ENCODE measurements around the gene DYNC1LI1.
"Not testable (repeated sequence)": the region's sequence is repeated elsewhere in the genome, so short reads cannot be mapped to it uniquely, and the experiment has no call there.

The DYNC1LI1 gene

DNA sequence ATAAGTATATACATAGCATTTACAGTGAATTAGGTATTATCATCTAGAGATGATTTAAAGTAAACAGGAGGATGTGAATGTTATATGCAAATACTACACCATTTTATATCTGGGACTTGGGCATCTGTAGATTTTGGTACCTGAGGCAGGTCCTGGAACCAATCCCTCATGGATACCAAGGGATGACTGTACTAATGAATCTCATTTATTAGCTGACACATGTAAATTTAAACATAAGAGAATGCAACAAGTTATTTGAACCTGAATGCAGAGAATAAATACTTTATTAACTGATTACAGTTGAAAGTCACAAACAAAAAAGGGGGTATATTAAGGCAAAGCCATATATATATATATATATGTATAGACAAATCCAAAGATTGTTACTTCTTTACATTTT lies 44.9 kb downstream of the DYNC1LI1 start:
- DNase-seq = no peak

DNA sequence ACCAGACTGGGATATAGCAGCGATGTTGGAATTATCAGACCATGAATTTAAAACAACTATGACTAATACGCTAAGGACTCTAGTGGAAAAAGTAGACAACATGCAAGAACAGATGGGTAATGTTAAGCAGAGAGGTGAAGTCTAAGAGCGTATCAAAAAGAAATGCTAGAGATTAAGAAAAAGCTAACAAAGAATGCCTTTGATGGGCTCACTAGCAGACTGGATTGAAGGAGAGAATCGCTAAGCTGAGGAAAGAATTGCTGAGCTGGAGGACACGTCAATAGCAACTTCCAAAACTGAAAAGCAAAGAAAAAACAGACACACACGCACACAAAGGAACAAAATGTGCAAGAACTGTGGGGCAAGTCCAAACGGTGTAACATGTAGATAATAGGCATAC lies 48.0 kb downstream of the DYNC1LI1 start:
- DNase-seq = no peak

DNA sequence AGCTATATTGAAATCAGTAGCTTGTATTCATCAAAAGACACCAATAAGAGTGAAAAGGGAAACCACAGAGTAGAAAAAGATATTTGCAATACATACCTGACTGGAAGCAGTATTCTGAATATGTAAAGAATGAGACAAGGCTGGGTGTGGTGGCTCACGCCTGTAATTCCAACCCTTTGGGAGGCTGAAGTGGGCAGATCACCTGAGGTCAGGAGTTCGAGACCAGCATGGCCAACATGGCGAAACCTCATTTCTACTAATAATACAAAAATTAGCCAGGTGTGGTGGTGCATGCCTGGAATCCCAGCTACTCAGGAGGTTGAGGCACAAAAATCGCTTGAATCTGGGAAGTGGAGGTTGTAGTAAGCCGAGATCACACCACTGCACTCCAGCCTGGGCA lies 51.7 kb downstream of the DYNC1LI1 start:
- not testable (repeated sequence) for DNase-seq

DNA sequence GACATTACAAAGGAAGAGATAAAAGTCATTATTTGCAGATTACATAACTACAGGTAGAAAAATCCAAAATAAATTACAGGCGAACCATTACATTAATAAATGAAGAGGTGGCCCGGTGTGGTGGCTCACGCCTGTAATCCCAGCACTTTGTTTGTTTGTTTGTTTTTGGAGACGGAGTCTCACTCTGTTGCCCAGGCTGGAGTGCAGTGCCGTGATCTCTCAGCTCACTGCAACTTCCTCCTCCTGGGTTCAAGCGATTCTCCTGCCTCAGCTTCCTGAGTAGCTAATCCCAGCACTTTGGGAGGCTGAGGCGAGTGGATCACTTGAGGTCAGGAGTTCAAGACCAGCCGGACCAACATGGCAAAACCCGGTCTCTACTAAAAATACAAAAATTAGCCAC lies 53.9 kb downstream of the DYNC1LI1 start:
- DNase-seq = not testable (repeated sequence)

DNA sequence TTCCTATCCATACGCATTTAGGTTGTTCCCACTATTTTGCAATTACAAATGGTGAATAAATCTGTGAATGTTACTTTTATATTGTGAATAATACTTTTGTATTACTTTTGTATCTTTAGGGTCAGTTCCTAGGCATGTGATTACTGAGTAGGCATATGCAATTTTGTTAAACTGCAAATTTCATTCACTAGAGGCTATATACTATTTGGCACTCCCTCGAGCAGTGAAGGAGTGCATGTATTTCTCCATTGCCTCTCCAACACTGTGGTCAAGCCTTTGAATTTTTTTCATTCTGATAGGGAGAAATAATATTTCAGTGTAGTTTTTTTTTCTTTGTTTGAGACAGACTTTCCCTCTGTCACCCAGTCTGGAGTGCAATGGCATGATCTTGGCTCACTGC lies 59.7 kb downstream of the DYNC1LI1 start:
- no peak for DNase-seq

DNA sequence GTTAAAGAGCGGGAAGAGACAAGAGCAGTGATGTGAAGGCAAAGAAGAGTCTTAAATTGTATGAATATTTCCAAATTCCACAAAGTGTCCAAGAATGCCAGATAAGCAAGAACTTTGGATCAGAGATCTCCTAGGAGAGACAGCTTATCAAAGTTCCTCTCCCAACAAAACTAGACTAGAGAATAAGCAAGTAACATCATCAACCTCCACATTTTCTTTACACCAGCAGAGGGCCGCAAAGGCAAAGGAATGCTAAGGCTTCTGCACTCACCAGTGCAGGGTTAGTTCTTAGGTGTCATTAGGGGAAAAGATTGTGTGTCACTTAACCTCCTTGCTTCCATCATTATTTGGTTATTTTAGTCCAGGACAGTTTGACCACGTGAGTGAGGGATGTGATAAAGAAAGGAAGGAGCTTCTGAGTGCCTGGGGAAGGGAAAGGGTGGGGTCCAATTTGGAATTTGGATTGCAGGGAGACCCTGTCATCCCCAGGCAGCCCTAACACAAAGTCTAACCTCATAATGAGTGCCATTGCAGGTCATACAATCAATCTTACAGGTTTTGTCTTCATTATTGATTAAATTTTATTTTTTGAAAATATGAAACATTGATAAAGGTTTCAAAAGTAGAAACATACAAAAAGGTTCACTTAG lies 60.5 kb downstream of the DYNC1LI1 start:
- no peak for DNase-seq

DNA sequence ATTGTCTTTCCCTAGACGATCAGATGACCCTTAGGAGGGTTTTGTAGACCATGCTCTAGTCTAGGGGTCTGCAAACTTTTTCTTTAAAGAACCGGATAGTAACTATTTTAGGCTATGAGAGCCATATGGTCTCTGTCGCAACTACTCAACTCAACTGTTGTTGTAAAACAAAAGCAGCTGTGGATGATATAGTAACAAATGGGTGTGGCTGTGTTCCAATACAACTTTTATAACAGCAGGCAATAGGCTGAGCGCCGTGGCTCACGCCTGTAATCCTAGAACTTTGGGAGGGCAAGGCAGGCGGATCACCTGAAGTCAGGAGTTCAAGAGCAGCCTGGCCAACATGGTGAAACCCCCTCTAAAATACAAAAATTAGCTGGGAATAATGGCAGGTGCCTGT lies 61.9 kb downstream of the DYNC1LI1 start:
- no peak for DNase-seq

DNA sequence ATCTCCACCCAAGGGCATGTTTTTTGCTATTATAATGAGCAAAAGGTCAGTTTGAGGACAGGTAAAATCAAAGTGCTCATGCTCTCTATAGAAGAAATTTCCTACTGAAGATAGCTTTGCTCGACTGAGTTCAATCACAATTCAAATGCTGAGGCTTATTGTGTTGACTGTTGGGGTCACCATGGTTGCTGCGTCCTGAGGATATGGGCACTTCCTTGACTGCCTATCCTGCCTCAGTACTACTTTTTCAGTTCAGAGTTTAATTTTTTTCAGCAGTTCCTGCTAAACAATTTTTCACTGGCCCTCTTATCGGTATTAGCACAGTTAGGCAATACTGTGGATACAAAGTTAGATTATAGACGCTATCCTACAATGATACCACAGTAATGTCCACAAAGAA lies 64.2 kb downstream of the DYNC1LI1 start:
- DNase-seq = no peak

DNA sequence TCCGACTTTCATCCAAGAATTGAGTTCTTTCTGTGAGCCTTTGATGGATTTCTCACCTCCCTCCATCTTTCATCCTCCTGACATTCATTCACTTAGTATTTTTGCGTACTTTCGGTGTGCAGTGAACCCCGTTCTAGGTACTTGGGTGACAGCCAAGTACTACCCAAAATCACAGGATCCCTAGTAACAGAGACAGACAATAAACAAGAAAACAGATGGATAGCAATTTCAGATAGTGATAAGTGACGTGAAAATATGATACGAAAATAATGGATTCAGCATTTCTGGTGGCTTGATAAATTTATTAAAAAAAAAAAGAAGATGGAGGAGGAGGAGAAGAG lies 67.7 kb downstream of the DYNC1LI1 start:
- no peak for DNase-seq

DNA sequence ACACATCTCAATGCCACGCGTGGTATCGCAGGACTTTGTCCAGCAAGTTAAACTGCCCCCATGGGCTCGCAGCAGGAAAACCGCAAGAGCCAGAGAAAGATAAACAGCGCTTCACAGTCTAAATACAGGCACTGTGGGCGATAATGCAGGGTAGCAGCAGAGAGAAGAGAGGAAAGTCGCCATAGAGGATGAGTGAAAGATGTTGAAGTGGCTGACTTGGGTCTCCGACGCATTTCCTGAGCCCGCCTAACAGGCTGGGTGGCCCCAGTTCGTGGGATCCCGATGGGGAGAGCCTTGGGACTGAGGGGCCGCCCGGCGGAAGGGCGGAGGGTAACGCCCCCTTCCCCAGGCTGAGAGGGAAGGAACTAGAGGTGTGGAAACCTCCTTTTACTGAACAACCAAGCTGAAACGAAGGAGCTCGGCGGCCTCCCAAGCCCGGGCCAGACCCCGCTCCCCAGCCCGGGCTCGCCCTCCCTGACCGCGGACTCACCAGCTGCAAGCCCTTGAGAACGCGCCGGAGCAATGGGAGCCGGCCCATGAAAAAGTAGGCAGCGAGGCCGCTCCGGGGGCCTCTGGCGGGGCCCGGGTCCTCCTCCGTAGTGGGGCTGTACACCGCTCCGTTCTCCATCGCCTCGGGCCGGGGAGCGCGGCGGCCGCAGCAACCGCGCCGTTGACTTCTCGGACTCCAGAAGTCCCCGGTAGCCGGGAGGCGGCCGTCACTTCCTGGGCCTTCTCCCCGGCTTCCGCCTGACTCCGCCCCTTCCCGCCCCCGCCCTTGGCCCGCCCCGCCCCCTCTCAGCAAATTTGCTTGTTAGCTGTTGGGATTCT lies 68.3 kb downstream of the DYNC1LI1 start, which contains the start of gene CMTM6:
Gene CMTM6 (minus strand): TSS at position 735 of the 828 bp plus-strand sequence. CDS start 107 bp downstream, at position 628.
- DNase-seq = peak; percentile 47

DNA sequence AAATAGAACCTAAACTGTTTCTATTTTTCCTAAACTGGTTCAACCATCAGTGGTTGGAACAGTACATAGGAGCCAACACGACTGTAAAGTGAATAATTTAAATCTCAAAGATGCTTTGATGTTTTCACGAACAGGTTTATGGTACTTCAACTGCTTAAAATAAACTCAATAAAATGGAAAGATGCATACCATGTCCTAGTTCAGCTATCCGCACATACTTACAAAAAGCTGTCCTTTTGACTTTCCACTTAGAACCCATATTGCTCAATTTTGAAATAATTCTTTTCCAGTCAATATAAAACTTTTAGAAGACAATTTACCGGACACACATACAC lies 68.9 kb downstream of the DYNC1LI1 start:
- DNase-seq = no peak

DNA sequence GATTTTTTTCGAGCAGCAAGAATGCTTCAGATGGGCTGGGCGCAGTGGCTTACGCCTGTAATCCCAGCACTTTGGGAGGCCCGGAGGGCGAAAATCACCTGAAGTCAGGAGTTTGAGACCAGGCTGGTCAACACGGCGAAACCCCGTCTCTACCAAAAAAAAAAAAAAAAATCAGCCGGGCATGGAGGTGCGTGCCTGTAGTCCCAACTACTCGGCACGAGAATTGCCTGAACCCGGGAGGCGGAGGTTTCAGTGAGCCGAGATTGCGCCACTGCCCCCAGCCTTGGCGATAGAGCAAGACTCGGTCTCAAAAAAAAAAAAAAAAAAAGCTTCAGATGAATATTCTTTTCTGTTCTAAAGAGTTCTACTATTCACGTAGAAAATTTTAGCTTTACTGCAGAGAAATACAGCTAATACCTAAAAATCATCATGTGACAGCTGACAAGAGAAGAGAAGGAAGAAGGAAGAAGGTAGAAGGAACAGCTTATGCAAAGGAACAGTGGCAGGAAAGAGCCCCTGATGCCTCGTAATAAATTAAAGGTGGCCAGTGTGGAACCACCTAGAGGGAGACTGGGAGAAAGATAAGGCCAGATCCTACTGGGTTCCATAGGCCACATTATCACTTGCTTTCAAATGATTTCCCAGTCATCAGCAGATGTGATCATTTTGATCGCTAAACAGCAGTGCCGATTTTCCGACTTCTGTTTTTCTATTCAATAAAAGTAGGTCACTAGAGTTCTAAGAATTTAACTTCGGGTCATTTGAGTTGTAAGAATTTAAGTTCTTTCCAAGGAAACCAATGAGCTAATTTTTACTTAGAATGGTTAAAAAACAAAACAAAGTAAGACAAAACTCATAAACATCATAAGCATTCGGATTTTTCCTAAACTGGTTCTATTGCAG lies 69.5 kb downstream of the DYNC1LI1 start:
- DNase-seq = no peak

DNA sequence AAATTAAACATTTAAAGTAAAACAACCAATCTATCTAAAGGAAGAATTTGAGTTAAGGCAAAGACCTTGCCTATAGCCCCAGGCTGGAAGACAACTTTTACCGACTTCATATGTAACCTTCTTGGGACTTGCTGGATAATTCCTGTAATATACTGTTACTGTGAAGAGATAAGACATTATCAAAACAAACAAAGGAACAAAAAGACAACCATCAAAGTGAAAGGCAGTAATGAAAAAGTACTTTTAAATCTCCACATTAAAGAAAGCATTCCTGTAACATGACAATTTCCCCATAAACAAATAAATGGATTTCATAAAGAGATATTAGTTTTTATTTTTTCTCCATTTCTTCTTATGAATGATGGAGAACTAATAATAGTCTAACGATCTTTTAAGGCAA lies 70.4 kb downstream of the DYNC1LI1 start:
- DNase-seq = no peak

DNA sequence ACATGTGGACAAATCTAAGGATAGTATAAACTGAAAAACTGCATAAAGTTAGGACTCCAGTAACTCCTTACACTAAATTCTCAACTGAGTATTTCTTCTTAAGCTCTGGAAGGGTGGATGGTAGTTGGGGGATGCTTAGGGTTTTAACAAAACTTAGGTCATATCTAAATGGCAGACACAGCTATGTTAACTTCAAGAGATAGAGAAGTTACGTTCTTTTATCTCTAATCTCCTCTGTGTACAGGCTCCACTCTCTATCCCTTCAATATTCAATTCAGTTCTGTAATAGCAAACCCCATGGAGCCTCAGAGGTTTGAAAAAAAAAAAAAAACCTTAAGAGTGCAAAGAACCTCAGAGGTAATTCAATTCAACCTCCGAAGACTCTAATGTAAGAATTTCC lies 71.1 kb downstream of the DYNC1LI1 start:
- no peak for DNase-seq

DNA sequence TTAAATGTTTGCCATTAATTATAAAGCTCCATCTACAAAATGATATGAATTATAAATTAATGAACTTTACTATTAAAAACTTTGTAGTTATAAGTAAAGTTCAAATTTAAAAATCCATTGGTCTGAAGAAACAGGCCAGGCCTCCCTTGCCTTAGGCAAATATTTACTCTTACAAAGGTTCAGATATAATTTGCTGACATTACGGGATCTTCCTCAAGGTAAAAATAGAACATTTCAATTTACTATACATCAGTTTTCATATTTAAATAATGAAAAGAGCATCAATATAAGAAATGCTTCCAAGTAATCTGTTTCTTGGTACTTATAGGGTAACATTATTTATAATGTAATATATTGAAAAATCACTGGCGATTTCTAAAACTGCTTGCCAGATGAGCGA lies 71.7 kb downstream of the DYNC1LI1 start:
- no peak for DNase-seq

DNA sequence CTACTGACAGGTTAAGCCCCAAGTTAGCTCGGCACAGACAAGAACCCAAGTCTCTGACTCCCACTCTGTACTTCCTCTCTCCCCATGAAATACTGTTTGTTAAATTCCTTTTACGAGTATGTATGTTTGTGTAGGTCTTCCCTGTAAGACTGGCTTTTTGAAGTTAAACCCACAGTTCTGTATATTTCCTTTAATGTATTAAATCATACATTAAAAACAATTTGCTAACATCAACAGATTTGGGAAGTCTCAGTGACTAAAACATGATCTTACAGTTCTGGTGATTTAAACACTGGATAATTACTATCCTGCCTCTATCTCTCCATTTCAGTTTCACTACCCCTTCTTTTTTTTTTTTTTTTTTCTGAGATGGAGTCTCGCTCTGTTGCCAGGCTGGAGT lies 72.4 kb downstream of the DYNC1LI1 start:
- DNase-seq = no peak

DNA sequence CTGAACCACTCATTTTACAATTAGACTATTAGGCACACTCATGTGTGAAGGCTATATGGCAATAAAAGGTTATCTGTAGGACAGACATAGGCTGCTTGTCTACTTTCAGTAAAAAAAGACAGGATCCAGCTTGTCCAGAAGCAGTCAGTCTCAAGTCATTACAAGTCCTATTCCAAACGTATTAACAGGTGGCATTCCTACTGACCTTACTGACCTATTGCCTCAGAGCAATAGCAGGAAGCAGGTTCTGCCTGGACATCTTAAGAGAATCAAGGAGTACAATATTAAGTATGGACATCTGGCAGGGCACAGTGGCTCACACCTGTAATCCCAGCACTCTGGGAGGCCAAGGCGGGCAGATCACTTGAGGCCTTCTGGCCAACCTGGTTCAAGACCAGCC lies 75.0 kb downstream of the DYNC1LI1 start:
- DNase-seq = no peak

DNA sequence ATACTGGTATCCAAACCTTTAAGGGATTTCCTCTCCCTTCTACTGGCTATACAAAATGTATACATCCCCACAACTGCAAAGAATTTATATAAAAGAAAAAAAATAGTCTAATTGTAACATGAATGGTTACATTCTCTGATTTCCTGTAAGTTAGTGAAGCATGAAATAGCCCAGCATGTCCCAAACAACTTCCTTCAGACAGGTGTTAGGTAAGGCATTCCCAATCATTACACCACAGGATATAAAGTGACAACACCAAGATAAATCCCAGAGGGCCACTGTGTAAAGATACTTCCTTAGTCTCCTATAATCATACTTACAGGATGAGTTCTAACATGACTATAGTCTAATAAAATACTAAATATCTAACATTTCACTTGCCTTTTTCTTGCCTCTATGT lies 75.6 kb downstream of the DYNC1LI1 start:
- no peak for DNase-seq

DNA sequence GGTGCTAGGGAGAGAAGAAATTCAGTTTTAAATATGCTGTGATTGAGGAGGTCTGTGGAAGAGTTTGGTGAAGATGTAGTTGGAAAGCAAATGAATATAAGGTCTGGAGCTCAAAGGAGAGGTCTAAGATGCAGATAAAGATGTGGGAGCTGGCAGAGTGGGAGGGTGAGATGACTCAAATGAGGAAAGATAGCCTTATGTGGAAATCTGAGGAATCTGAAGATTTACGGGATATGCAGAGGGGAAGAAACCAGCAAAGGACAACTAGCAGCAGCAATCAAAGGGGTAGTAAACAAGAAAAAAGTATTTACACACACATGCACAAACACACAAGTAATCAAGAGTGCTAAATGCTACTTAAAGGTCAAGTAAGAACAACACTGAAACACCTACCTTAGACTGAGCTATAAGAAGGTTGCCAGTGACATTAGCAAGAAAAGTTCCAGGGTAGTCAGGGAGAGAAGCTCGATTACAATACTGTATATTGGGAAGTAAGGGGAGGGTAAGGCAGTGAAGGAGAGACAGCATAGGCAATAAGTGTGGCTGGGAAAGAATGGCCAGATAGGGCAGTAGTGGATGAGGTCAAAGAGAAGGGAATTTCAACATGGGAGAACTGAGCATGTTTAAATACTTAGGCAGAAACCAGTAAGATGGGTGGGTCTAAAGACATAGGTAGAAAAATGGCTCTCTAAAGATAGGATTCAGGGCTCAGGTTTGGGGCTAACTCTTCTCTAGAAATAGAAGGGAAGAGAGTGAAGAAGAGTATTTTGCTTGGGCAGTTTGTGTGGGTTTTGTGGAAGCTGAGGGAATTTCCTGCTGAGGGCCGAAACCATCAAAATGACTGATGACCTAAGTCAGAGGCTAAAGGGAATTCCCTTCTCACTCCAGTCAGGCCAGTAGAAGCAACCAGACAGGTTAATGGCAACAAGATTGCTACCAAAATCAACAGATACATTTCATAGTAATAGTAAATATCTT lies 76.9 kb downstream of the DYNC1LI1 start:
- no peak for DNase-seq

DNA sequence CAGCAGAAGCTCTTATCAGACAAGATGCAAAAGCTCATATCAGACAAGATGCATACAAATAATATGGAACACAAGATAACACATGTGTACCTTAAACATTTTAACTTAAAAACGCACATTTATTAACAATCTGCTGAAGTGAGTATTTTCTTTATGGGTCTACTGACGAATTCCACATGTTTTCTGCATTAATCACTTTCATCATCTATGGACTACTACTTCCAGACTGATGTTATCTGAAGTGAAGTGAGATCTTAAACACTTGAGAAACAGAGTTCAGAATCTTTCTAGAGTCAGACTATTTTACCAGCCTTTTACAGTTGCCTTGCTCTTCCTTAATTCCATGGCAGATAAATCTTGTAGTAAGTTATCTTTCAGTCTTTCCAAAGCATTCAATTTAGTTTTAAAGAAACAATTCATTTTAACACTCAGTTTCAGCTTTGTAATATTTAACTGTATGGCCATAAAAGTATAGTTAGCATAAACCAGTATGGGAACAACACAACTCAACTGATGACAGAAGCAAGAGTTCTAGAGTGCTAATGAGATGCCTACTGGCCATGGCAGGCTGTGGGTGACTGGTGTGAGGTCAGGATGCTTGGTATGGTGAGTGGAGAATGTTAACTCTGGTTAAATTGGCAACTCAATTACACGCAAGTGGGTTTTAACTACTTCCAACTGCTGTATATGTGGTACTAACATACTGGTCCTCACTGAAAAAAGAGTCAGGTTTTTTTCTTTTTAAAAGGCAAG lies 77.8 kb downstream of the DYNC1LI1 start:
- DNase-seq = no peak

DNA sequence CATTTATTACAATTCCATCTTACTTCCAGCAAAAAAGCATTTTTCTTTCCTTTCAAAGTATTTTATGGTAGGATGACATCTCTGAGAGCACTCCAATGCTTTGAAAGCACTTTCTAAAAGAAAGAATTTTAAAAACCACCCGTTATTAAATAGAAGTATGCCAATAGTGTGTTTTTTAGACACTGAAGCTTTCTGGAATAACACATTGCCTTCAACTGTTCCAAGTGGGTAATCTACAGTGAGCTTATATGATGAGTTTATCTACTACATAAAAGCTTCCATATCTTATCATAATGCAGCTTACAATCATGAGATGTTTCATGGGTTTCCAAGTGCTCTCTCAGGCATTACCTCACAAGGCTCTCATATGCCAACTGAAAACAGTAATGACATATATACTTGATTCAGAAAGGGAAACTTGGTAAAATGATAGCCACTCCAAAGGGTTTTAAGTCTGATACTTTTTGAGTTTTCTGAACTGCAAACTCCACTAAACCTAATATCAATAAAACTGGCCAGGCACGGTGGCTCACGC lies 82.1 kb downstream of the DYNC1LI1 start:
- no peak for DNase-seq

All from COR-L47 (cell line).